Activated CD8-positive, alpha-beta memory T cell treated with anti-CD3 and anti-CD28 coated beads for 4 hours (primary cell): ENCODE data around the gene ACAP3.
"Not testable (repeated sequence)": the region's sequence is repeated elsewhere in the genome, so short reads cannot be mapped to it uniquely, and the experiment has no call there.

Experiments used
- DNase-seq, 2 donors: peaks; one replicate each; pipeline ENCODE4 v3.0.0-alpha.2; 2020; ENCODE audit warnings: low read depth in 2 of 2

Gene ACAP3

DNA sequence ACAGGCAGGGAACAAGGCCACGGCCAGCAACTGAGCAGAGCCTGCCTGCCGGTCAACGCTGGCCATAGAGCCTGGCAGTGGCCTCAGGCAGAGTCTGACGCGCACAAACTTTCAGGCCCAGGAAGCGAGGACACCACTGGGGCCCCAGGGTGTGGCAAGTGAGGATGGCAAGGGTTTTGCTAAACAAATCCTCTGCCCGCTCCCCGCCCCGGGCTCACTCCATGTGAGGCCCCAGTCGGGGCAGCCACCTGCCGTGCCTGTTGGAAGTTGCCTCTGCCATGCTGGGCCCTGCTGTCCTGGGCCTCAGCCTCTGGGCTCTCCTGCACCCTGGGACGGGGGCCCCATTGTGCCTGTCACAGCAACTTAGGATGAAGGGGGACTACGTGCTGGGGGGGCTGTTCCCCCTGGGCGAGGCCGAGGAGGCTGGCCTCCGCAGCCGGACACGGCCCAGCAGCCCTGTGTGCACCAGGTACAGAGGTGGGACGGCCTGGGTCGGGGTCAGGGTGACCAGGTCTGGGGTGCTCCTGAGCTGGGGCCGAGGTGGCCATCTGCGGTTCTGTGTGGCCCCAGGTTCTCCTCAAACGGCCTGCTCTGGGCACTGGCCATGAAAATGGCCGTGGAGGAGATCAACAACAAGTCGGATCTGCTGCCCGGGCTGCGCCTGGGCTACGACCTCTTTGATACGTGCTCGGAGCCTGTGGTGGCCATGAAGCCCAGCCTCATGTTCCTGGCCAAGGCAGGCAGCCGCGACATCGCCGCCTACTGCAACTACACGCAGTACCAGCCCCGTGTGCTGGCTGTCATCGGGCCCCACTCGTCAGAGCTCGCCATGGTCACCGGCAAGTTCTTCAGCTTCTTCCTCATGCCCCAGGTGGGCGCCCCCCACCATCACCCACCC is 23.6 kb upstream of the ACAP3 start, which contains the start of gene TAS1R3:
TAS1R3 (plus strand) TSS at position 213 of the 898 bp plus-strand sequence; CDS start at position 279, 66 bp downstream.
- no peak for DNase-seq

DNA sequence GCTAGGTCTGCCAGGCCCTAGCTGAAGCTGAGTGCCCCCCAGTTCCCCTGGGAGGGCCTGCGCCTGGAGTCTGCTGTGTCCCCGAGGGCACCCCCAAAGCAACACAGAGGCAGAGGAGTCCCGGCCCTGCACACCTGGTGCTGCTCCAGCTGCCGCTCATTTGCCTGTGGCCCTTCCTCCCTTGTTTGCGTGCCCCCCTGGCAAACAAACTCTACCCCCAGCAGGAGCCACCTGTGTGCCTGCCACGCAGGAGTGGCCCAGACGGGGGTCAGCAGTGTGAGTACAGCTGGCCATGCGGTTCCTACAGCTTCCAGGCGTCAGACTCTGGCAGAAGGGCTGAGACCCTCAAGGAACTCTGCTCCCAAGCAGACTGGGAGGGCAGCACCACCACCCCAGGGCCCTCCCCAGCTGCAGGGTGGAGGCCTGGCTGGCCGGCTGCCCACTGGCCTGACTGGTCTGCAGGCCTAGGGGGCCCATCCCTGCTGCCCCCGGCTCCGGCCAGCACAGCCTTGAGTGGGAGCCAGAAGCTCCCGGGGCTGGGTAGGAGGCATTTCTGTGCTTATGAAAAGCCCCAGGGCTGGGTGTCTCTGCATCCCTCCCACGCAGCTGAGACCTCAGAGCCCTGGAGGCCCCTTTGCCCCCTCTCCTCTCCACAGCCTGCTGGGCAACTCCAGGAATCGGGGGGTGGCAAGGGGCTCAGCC is 22.8 kb upstream of the ACAP3 start:
- no peak for DNase-seq

DNA sequence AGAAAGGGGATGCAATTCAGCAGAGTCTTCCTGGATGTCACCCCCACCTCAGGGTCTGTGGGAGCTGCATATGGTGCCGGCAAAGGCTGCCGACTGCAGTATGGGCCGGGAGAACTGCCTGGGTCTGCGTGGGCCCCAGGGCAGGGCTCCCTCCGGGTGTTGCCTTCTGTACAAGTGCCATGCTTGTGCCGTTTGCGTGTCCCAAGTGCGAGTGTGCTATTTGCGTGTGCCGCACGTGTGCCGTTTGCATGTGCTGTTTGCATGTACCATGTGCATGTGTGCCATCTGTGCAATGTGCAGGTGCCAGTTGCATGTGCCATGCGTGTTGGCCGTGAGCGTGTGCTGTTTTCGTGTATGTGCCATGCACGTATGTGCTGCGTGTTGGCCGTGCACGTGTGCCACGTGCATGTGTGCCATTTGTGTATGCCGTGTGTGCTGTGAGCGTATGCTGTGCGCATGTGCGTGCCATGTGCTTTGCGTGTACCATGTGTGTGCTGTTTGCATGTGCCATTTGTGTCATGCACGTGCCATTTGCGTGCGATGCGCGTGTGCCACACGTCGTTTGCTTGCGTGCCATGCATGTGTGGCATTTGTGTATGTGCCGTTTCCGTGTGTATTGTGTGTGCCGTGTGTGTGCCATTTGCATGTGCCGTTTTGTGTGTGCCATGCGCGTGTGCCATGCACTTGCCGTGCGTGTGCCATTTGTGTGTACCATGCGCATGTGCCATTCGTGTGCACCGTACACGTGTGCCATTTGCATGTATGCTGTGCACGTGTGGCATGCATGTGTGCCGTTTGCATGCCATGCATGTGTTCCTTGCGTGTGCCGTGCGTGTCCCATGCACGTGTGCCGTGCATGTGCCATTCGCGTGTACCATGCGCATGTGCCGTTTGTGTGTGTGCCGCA is 21.8 kb upstream of the ACAP3 start:
- no peak for DNase-seq

DNA sequence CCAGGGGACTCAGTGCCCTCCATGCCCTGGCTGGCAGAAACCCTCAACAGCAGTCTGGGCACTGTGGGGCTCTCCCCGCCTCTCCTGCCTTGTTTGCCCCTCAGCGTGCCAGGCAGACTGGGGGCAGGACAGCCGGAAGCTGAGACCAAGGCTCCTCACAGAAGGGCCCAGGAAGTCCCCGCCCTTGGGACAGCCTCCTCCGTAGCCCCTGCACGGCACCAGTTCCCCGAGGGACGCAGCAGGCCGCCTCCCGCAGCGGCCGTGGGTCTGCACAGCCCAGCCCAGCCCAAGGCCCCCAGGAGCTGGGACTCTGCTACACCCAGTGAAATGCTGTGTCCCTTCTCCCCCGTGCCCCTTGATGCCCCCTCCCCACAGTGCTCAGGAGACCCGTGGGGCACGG is 20.5 kb upstream of the ACAP3 start:
- no peak for DNase-seq

DNA sequence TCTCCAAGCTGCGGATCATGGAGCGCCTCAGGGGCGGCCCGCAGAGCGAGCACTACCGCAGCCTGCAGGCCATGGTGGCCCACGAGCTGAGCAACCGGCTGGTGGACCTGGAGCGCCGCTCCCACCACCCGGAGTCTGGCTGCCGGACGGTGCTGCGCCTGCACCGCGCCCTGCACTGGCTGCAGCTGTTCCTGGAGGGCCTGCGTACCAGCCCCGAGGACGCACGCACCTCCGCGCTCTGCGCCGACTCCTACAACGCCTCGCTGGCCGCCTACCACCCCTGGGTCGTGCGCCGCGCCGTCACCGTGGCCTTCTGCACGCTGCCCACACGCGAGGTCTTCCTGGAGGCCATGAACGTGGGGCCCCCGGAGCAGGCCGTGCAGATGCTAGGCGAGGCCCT is 19.6 kb upstream of the ACAP3 start:
- no peak for DNase-seq

DNA sequence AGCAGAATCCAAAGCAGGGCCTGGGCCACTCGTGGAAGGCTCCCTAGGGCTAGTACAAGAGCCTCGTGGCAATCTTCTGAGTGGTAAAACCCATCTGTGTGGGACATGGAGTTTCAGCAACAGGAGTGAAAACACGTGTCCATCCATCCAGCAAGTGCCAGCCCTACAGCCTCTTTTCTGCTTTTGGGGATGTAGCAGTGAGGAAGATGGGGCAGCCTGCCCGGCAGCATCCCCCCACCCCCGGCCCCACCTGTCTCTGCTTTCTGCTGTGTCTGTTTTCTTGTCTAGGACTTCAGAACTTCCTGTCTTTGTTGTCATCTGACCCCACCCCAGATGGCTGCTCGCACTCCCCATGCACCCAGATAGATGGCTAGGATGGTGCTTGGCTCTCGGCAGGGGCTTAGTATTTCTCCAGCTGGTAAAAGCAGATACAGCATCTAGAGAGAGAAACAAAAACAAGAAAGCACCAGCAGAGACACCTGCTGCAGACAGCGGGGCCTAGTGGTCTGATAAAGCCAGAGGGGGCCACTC is 18.4 kb upstream of the ACAP3 start:
- no peak for DNase-seq

DNA sequence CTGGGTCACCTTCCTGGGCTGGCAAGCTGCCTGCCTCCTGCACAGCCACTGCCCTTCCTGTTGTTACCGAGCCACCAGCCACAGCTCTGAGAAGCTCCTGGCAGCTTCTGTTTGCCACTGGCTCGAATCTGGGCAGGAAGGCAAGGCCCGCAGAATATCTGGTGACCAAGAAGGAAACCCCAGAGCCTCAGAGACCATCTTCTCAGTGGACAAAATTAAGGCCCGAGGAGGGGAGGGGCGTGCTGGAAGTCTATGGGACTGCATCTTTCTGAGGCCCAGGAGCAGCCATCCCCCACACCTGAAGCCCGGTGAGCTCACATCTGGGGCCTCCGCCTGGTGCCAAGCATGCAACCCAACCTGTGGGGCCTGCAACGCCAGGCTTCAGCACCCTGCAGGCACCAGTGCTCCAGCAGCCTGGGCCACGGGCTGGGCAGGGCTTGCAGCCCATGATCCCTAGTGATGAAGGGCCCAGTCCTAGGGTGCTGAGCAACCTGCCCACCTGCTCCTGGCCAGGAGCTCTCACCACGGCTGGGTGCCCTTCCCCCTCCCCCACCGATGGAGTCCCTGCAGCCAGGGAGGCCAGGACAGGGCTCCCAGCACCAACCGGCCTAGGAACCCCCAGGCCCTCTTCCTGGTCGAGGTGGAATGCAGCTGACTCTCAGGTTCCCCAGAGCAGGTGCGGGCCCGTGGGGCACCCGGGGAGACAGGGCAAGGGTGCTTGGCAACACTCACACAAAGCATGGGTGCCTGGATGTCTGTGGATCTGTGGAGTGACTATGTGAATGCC is 17.8 kb upstream of the ACAP3 start:
- no peak for DNase-seq

DNA sequence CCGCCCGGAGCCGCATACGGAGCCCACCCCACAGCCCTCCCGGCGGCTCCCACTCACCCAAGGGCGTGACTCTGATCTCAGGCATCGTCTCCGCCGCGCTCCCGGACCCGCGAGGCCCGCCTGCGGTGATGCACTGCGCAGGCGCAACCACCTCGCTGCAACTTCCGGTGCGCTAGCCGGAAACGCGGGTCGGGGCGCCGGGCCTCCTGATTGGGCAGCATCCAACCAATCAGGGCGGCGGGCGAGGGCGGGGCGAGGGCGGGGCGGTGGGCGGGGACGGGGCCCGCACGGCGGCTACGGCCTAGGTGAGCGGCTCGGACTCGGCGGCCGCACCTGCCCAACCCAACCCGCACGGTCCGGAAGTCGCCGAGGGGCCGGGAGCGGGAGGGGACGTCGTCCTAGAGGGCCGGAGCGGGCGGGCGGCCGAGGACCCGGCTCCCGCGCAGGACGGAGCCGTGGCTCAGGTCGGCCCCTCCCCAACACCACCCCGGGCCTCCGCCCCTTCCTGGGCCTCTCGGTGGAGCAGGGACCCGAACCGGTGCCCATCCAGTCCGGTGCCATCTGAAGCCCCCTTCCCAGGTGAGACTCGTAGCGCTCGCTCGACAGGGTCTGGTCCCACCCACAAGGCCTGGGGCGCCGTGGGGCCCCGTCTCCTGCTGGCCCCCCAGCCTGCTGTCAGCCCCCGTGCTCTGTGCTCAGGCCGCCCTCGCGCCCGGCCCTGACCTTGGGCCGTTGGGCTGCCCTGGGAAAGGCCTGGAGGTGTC is 17.0 kb upstream of the ACAP3 start, which contains the start of the genes CPTP and INTS11:
CPTP (plus strand) TSS at position 279 of the 764 bp plus-strand sequence. CDS start 2,109 bp downstream, outside the sequence.
INTS11 (minus strand) TSS at position 137 of the 764 bp plus-strand sequence; CDS start at position 85, 52 bp downstream.
- peak; percentile 94 for DNase-seq

DNA sequence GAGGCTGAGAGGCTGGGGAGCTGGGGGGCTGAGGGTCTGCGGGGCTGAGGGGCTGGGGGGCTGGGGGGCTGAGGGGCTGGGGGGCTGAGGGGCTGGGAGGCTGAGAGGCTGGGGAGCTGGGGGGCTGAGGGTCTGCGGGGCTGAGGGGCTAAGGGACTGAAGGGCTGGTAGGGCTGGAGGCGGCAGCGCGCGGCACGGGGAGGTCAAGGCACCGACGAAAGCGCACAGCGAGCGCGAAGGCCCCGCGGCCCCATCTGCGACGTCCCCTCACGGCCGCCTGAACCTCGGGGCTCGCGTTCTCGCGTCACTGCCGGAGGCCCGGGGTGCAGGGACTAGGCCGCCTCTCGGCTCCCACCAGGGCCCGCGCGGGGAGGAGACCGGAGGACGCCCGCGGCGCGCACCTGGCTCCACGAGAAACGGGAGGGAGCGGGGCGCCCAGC is 16.4 kb upstream of the ACAP3 start:
- no peak for DNase-seq

DNA sequence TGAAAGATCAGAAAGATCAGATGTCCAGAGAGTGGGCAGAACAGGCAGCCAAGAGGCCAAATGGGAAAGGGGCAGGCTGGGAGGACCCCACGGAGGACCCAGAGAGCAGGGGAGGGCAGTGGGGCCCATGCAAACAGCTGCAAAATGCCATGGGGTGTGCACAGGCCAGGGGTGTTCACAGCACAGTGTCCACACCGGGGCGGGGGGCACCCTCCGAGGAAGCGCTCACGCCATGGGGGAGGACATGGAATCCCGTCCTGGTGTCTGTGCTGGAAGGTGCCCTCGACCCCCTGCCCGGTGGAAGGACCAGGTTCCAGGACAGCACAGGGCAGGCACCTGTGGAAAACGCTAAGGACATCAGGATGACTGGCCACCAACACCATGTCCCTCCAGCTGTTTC is 15.2 kb upstream of the ACAP3 start:
- DNase-seq = no peak

DNA sequence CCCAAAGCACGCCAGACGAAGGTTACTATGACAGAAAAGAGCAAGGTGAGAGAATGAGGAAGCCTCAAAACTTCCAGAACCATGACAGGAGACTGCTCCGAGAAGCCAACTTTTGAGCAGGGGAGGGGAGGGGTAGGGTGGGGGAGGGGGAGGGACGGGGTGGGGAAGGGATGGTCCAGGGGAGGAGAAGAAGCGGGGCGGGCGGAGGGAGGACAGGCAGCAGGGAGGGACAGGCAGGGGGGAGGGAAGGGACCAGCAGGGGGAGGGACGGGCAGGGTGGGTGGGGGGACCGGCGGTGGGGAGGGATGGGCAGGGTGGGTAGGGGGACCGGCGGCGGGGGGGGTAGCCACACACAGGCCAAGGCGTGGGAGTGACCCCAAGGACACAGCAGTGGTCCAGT is 14.7 kb upstream of the ACAP3 start:
- no peak for DNase-seq

DNA sequence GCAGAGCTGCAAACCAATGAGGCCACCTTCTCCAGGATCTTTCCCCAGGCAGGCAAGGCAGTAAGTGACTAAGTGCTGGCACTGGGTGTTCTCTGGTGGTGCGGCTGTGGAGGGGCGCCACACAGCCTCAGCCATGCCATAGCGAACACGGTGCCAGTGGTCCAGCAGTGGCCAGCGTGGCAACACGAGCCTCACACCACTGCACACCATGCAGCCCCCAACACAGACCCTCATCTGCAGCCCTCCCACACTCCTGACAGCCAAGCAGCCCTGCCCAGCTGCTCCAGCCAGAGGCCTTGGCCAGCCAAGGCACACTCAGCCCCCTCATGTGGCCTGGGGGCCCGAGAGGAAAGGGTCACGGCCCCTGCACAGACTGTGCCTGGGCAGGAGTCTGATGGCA is 13.7 kb upstream of the ACAP3 start:
- no peak for DNase-seq

DNA sequence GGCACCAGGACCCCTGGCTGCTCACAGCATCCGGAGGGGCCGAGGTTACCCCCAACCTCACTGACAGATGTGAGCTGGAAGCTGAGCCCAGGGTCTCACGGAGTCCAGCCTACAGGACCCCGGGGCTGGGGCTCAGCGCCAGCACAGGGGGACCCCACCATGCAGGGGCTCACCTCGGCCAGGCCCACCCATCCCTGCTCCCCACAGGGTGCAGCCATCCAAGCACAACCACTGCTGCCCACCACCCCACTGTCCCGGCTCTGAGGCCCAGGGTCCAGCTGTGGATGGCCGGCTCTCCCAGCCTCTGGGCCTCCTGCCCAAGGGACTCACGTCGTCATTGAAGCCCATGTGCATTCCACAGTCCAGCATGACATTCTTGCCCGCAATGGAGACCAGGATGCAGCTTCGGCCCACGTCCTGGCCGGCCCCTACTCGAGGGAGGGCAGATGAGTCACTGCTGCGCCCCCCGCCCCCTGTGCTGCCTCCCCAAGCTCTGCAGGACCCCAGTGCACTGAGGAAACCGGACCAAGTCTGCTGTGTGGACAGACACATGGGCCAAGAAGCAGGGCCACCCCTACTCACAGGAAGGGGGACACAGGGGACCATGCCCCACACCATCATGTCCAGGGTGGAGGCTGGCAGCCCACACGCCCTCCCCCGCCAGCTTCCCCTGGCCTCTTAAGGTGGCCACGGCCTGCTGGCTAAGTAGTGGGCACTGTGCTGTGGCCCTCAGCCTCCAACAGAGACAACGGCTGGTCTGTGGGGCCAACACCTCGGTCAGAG is 13.1 kb upstream of the ACAP3 start:
- DNase-seq = no peak

DNA sequence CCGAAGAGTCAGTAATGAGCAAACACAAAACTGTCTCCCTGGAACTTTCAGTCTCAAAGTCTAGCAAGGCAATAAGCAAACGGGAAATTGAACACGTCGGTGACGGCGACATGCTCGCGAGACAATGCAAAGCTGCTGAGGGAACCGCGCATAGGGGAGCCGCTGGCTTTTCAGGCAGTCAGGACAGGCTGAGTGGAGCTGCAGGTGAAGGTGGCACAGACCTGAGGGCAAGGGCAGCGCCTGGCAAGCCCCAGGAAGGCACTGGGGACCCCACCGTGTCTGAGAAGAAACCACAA is 11.9 kb upstream of the ACAP3 start:
- DNase-seq = no peak

DNA sequence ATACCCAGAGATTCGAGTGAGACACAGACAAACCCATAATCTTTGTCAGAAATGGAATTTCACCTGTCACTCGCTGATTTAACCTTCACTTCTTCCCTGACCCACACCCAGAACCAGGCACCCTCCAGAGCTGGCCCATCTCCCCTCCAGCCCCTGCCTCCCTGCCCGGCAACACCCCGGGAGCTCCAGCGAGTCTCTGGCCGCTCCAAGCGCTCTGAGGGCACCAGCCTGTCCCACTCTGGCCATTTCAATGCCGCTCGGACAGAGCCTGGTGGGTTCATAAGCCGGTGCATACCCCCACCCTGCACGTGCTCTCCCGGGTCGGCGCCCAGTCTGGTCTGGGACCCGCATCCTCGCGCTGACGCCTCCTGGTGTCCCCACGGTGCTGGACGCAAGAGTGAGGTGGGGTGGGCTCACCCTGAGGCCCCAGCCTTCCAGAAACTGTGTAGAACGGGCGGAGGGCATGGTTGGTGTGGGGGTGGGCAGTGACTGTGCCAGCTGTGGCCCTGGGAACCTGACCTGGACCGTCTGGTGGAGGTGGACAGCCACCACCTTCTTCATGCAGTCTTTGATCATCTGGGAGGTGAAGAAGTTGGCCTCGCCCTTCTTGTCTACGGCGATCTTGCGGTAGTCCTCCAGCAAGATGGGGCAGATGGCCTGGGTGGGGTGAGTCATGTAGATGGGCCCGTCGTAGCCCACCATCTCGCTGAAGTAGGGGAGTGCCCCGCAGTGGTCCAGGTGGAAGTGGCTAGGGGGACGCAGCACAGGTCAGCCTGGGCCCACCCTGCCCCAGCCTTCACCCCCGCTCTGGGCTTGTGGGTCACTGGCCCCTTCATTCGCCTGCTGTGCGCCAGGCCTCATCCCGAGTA is 11.3 kb upstream of the ACAP3 start:
- no peak for DNase-seq

DNA sequence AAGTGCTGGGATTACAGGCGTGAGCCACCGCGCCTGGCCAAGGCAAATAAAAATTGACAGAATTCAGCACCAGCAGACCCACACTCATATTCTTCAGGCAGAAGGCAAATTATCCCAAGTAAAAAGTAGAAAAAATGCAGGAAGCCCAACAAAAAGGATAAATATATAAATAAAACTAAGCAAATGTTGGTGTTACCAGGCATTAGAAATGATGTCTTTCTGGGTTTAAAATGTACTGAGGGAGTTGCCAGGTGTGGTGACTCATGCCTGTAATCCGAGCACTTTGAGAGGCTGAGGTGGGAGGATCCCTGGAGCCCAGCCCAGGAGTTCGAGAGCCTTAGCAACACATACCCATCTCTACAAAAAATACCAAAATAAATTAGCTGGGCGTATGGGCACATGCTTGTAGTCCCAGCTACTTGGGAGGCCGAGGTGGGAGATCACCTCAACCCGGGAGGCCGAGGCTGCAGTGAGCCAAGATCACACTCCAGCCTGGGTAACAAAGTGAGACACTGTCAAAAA is 10.5 kb upstream of the ACAP3 start:
- DNase-seq = no peak

DNA sequence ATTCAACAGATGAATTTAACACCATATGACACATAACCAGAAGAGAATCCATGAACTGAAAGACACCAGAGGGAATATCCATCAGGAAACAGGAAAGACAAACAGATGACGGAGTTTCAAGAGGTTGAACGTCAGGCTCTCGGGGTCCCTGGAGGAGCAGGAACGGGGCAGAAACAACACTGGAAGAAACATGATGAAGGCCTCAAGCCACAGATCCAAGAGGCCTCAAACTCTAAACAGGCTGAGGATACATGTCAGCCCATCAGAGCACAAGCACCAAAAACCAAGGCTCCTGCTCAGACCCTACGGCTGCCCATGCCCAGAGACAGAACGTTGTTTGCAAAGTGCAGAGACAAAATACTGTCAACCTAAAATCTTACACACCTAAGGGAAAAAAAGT is 9.7 kb upstream of the ACAP3 start:
- DNase-seq = no peak

DNA sequence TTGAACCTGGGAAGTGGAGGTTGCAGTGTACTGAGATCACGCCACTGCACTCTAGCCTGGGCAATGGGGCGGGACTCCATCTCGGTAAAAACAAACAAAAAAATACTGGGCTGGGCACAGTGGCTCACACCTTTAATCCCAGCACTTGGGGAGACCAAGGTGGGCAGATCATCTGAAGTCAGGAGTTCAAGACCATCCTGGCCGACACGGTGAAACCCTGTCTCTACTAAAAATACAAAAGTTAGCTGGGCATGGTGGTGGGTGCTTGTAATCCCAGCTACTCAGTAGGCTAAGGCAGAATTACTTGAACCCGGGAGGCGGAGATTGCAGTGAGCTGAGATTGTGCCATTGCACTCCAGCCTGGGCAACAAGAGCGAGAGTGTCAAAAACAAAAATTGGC is 8.5 kb upstream of the ACAP3 start:
- DNase-seq = not testable (repeated sequence)
